Measurements from ENCODE around the gene ZDHHC22. TPM values are rescaled to one million over a fixed set of nuclear protein-coding genes. Genes with fewer than 3 reads are reported as not detected.

ZDHHC22 gene
- total and polyA plus RNA-seq, 2 of the 13 experiments (the other 11 are each of a cell fraction or from before 2014, with no cell fraction given), result not detected

GRCh38 chr14:77097700-77098528 lies 43.7 kb downstream of the ZDHHC22 start, which contains the start of gene CIPC (continued):
- no peak for TF ChIP-seq ZNF597 (CRISPR knock-in tag; IDR thresholded peaks at IDR 0.05)
- no peak for TF ChIP-seq ZNF839 (CRISPR knock-in tag; IDR thresholded peaks at IDR 0.05; ENCODE audit: borderline replicate concordance)
- no peak for TF ChIP-seq ETV6 (CRISPR knock-in tag; conservative IDR thresholded peaks at IDR 0.05)
- TF ChIP-seq SNAPC4 (CRISPR knock-in tag; IDR thresholded peaks at IDR 0.05), result 0 out of 2 replicates have a peak, but pooled peaks have one; percentile 35
- TF ChIP-seq YEATS2 (CRISPR knock-in tag; IDR thresholded peaks at IDR 0.05; ENCODE audit: borderline replicate concordance), result peak; percentile 87; the same call in 1 of the 2 replicates
- TF ChIP-seq STAT5B (CRISPR knock-in tag; IDR thresholded peaks at IDR 0.05), result no peak
- TF ChIP-seq MED8 (CRISPR knock-in tag; IDR thresholded peaks at IDR 0.05; ENCODE audit: insufficient replicate concordance), result peak; percentile 84
- TF ChIP-seq PPARG (CRISPR knock-in tag; conservative IDR thresholded peaks at IDR 0.05), result peak; percentile 14; the same call in 1 of the 2 replicates
- TF ChIP-seq TGIF2 (CRISPR knock-in tag; IDR thresholded peaks at IDR 0.05), result no peak; the same call in 1 of the 2 replicates
- peak; percentile 39; the same call in 1 of the 2 replicates for TF ChIP-seq HOXA9 (CRISPR knock-in tag; IDR thresholded peaks at IDR 0.05; ENCODE audit: borderline replicate concordance)
- peak; percentile 84; the same call in 1 of the 2 replicates for TF ChIP-seq MLXIP (CRISPR knock-in tag; IDR thresholded peaks at IDR 0.05; ENCODE audit: borderline replicate concordance)
- TF ChIP-seq ZNF710 (CRISPR knock-in tag; IDR thresholded peaks at IDR 0.05; ENCODE audit: borderline replicate concordance), result peak; percentile 54; the same call in 1 of the 2 replicates
- no peak for TF ChIP-seq DMTF1 (CRISPR knock-in tag; IDR thresholded peaks at IDR 0.05)

All from HepG2 (cell line).